Inferior parietal cortex (tissue), 1 donor: ENCODE measurements around the gene GIMAP1.

ENCODE experiments used
- DNase-seq: peaks from one replicate; pipeline ENCODE4 v3.0.0-alpha.2; 2016; ENCODE audit errors: extremely low spot score

Gene GIMAP1

GRCh38 chr7:150748376-150748775, 32.0 kb downstream of the GIMAP1 start:
- no peak for DNase-seq

GRCh38 chr7:150751702-150752101, 35.3 kb downstream of the GIMAP1 start:
- DNase-seq, result no peak

DNA sequence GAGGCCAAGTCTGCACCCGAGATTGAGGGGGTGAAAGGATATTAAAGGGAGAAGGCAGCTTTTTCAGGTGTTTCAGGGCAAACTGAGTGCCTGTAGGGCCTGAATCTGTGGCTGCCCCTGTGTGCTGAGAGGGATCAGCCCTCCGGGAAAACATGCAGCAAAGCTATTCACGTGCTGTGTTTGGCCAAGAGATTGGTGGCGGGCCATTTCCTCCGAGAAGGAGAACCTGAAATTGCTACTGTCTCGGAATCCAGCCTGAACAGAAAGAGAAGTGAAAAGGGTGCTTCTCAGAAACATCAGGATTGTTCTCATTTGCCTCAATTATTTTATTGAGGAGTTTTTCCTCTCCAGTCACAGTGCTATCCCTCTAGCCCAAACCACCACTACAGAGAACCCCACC, 36.8 kb downstream of the GIMAP1 start:
- no peak for DNase-seq

DNA sequence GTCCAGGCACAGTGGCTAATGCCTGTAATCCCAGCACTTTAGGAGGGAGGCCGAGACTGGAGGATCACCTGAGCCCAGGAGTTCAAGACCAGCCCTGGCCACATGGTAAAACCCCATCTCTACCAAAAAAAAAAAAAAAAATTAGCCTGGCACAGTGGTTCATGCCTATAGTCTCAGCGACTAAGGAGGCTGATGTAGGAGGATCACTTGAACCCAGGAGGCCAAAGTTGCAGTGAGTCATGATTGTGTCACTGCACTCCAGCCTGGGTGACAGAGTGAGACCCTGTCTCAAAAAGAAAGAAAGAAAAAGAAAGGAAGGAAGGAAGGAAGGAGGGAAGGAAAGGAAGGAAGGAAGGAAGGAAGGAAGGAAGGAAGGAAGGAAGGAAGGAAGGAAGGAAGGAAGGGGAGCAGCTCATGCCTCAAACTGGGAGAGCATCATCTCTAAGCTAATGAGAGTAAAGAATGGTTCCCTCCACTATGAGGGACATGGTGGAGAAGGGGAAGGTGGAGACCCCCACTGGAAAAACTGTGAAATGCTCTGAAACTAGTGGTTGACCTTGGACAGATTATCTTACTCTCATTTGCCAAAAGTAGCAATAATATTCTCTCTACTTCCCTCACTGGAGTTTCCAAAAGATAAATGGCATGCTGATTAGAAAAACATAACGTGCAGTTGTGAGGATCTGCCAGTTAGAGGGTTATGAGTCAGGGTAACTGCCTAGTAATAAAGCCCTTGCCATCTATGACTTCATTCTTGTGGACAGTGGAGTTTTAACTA, 37.6 kb downstream of the GIMAP1 start:
- DNase-seq, result no peak

DNA sequence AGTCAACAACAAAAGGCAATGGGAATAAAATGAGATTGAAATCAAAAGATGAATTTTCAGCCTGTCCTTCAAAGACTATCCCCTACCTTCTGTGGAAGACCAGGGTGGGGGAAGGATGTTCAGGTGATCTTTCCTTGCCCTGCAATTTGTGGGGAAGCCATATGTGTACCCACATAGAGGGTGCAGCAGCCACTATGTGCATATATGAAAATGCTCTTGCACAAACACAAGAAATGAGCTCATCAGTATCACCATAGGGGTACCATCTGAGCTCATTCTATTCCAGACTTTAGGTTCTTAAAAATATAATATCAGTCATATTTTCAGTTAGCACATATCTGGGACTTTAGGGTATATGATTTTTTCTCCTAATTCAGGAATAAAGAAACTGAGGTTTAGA, 38.5 kb downstream of the GIMAP1 start:
- no peak for DNase-seq

GRCh38 chr7:150755473-150756099, 39.2 kb downstream of the GIMAP1 start:
- DNase-seq, result no peak

GRCh38 chr7:150756166-150756565, 39.8 kb downstream of the GIMAP1 start:
- no peak for DNase-seq

DNA sequence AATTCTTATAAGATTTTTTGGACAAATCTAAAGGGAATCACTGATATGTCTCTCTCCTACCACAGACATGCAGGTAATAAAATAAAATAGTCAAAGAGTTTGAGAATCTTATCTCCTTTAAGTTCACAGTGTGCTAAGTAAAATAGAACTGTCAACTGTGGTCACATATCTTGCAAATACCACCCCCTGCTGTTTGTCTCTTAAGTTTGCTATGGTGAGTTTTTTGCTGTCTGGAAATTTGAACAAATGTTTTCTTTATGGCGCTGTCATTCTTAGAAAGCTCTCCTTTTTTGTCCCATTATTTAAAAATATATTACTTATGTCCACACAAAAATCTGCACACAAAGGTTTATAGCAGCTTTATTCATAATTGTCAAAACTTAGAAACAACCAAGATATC, 40.4 kb downstream of the GIMAP1 start:
- peak; percentile 40 for DNase-seq

DNA sequence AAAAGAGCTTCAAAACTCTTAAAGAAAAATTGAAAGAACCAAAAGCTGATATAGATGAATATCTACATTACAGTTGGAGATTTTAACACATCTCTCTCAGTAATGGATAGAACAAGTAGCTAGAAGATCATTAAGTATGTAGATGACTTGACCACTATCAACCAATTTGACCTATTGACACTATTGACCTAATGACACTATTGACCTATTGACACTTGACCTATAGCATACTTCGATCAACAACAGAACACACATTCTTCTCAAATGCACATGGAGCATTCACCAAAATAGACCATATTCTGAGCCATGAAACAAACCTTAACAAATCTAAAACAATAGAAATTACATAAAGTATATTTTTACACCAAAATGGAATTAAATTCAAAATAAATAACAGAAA, 43.1 kb downstream of the GIMAP1 start:
- no peak for DNase-seq

DNA sequence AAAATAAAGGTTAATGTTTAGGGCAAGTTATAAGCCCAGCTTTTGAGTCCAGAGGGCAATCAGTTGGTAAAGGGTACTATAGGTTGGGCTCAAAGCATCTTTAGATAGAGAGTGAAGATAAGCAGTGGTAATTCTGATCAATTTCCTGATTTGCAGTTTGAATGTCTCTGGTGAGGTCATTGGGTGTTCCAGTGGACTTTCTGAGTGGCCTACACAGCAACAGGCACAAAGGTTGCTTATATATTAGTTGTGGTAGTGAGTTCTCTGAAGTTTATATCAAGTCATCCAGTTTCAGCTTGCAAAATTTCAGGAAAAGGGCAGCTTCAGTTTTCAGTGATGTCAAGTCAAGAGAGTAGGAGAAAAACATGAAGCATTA, 49.9 kb downstream of the GIMAP1 start:
- DNase-seq, result no peak

- no peak for DNase-seq
Observed at GRCh38 chr7:150769768-150770167, 53.4 kb downstream of the GIMAP1 start.
